Hepatocyte (in vitro differentiated cells): ENCODE results near the gene SMIM26. TPM values are rescaled to one million over a fixed set of nuclear protein-coding genes. Genes with fewer than 3 reads are reported as not detected.

Source experiments
- DNase-seq: peaks from one replicate; pipeline ENCODE4 v3.0.0-alpha.2; 2016; ENCODE audit warnings: low spot score
- H2AFZ ChIP-seq: fragments of 200-600 bp; sonication (generic); 2 replicates; pipeline ENCODE4 v1.6.0; 2016; ENCODE audit warnings: antibody characterized with exemption, mild to moderate bottlenecking
- H3K27ac ChIP-seq: fragments of 200-600 bp; sonication (generic); 2 replicates; pipeline ENCODE4 v1.5.1; 2016; ENCODE audit warnings: mild to moderate bottlenecking
- H3K27me3 ChIP-seq: fragments of 200-600 bp; sonication (generic); 2 replicates; pipeline ENCODE4 v1.6.1; 2016
- H3K36me3 ChIP-seq: fragments of 200-600 bp; sonication (generic); replicated peaks from 2 replicates; pipeline ENCODE4 v1.5.1; 2016; ENCODE audit warnings: low read depth; ENCODE audit not compliant: insufficient read depth
- H3K4me1 ChIP-seq: fragments of 200-600 bp; sonication (generic); 2 replicates; pipeline ENCODE4 v1.5.1; 2016; ENCODE audit warnings: mild to moderate bottlenecking, moderate library complexity; ENCODE audit not compliant: insufficient read depth
- H3K4me2 ChIP-seq: fragments of 200-600 bp; sonication (generic); 2 replicates; pipeline ENCODE4 v1.6.0; 2016
- H3K4me3 ChIP-seq: fragments of 200-600 bp; sonication (generic); 2 replicates; pipeline ENCODE4 v1.5.1; 2016; ENCODE audit warnings: mild to moderate bottlenecking
- H3K79me2 ChIP-seq: fragments of 200-600 bp; sonication (generic); 2 replicates; pipeline ENCODE4 v1.6.0; 2017; ENCODE audit warnings: mild to moderate bottlenecking
- H3K9me2 ChIP-seq: fragments of 200-600 bp; sonication (generic); replicated peaks from 2 replicates; pipeline ENCODE4 v1.6.0; 2017; ENCODE audit warnings: mild to moderate bottlenecking; ENCODE audit not compliant: insufficient read depth
- H3K9me3 ChIP-seq: fragments of 200-600 bp; sonication (generic); 2 replicates; pipeline ENCODE4 v1.5.1; 2016; ENCODE audit warnings: low read depth, mild to moderate bottlenecking
- H4K20me1 ChIP-seq: fragments of 200-600 bp; sonication (generic); 2 replicates; pipeline ENCODE4 v1.6.0; 2016; ENCODE audit warnings: mild to moderate bottlenecking; ENCODE audit not compliant: insufficient read depth, poor library complexity, severe bottlenecking
- EZH2 ChIP-seq: fragments of 200-600 bp; sonication (generic); IDR thresholded peaks from 2 replicates; pipeline ENCODE4 v1.6.1; 2016; ENCODE audit warnings: antibody characterized with exemption, mild to moderate bottlenecking, borderline replicate concordance
- EZH2phosphoT487 ChIP-seq: fragments of 200-600 bp; sonication (generic); IDR thresholded peaks from one replicate; pipeline ENCODE4 v1.6.1; 2018; ENCODE audit warnings: antibody characterized with exemption, mild to moderate bottlenecking, low read depth, moderate library complexity; ENCODE audit not compliant: unreplicated experiment, severe bottlenecking
- WGBS: methylation state at CpG from one replicate; pipeline ENCODE4 v1.1.6; 2016; ENCODE audit warnings: low lambda C conversion rate; ENCODE audit errors: missing lambda C conversion rate; 5-methylcytosine and 5-hydroxymethylcytosine counted together
- polyA plus RNA-seq: library from polyadenylated mRNA; unstranded; fragments of >200 nt; fragmentation: Nextera tagmentation; extraction: Ambion mirVana; gene quantifications from 2 replicates; pipeline ENCODE4 v1.2.1, GENCODE V29; 2016
- total RNA-seq: library from RNA; depleted of rRNA; stranded (reverse); fragments of >200 nt; gene quantifications from 2 replicates; pipeline ENCODE4 v1.2.3, GENCODE V29; 2014
- TF ChIP-seq, protein P1 (sequence below): fragments of 200-600 bp; sonication (generic); IDR thresholded peaks from 2 replicates; pipeline ENCODE4 v1.5.1; 2016; ENCODE audit warnings: antibody characterized with exemption, mild to moderate bottlenecking; ENCODE audit not compliant: poor library complexity

The SMIM26 gene
- total and polyA plus RNA-seq, 2 experiments from 2014 or later = 131 to 144 TPM

DNA sequence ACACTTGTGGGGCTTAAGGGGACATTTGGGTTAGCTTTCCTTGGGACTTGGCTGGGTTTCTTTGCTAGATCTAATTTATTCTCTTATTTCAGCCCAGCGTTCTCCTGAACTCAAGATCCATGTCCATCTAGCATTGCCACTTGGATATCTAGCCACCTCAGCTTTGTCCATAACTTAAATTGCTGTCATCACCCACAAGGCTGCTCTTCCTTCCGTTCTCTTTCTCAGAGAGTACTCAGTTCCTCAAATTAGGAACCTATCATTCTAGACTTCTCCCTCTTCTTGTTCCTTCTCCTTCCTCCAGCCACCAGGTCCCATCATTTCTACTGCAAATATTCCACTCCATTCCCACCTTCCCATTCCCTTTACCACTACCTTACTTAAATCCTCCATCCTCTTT, 4.3 kb downstream of the SMIM26 start:
- peaks cover under 1% of the 10 kb centered on the region for H3K4me1 ChIP-seq
- H3K9me2 ChIP-seq = no peaks in the 10 kb centered on the region
- H3K4me2 ChIP-seq = no peak overlapping the region
- no peaks in the 10 kb centered on the region for H3K36me3 ChIP-seq
- WGBS = 93% methylated on average over 2 of the region's 2 CpGs
- H2AFZ ChIP-seq = no peak overlapping the region
- H4K20me1 ChIP-seq = no peaks in the 10 kb centered on the region
- no peaks in the 10 kb centered on the region for H3K27me3 ChIP-seq
- H3K9me3 ChIP-seq = no peaks in the 10 kb centered on the region
- TF ChIP-seq EZH2 (no peak), EZH2phosphoT487 (no peak)
- TF ChIP-seq, protein P1, sequence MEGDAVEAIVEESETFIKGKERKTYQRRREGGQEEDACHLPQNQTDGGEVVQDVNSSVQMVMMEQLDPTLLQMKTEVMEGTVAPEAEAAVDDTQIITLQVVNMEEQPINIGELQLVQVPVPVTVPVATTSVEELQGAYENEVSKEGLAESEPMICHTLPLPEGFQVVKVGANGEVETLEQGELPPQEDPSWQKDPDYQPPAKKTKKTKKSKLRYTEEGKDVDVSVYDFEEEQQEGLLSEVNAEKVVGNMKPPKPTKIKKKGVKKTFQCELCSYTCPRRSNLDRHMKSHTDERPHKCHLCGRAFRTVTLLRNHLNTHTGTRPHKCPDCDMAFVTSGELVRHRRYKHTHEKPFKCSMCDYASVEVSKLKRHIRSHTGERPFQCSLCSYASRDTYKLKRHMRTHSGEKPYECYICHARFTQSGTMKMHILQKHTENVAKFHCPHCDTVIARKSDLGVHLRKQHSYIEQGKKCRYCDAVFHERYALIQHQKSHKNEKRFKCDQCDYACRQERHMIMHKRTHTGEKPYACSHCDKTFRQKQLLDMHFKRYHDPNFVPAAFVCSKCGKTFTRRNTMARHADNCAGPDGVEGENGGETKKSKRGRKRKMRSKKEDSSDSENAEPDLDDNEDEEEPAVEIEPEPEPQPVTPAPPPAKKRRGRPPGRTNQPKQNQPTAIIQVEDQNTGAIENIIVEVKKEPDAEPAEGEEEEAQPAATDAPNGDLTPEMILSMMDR = no peak
- peaks cover 33% of the 10 kb centered on the region for H3K79me2 ChIP-seq
- no peak overlapping the region for H3K4me3 ChIP-seq
- H3K27ac ChIP-seq = no peak overlapping the region
- DNase-seq = no peak

DNA sequence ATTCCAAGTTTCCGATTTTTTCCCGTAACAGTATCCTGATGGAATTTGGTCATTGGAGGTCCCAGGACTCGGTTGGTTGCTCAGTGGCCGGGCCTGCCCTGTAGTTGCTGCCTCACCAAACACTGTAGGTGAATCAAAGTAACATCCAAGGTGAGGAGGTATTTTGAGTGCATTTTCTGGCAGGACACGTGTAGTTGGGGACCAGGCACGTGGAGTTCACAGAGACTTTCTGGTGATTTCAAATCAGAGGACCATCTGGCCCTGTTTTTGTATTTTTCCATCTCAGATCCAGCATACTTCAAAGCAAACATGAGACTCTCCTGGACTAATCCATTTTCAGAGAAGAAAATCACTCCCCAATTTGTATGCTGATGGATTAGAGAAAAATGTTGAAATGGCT, 10.7 kb downstream of the SMIM26 start:
- H3K9me2 ChIP-seq = no peaks in the 10 kb centered on the region
- H3K4me1 ChIP-seq = no peaks in the 10 kb centered on the region
- no peak overlapping the region for H3K4me2 ChIP-seq
- H3K36me3 ChIP-seq = no peaks in the 10 kb centered on the region
- TF ChIP-seq EZH2phosphoT487 = no peak
- TF ChIP-seq EZH2 = no peak
- TF ChIP-seq, protein P1 = no peak
- no peaks in the 10 kb centered on the region for H3K9me3 ChIP-seq
- no peaks in the 10 kb centered on the region for H4K20me1 ChIP-seq
- no peak overlapping the region for H3K27ac ChIP-seq
- 76% methylated on average over 6 of the region's 6 CpGs for WGBS
- H2AFZ ChIP-seq = no peak overlapping the region
- no peak for DNase-seq
- H3K27me3 ChIP-seq = no peaks in the 10 kb centered on the region
- H3K79me2 ChIP-seq = no peaks in the 10 kb centered on the region
- H3K4me3 ChIP-seq = no peak overlapping the region

DNA sequence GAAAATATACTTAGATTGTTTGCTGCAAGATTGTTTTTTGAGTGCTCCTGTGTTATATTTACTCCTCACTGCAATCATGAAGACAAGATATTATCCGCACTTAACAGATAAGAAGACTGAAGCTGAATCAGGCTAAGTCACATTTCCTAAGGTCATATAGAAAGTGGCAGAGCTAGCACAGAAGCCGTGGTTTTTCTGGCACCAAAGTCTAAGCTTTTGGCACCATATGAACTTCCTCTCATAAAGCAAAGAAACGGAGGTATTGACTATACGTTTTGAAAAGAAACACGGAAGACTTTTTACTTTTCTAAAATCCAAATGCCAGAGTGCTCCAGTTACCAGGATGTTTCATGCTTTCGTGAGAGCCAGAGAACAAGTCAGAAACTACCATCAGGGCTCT, 11.3 kb downstream of the SMIM26 start:
- Histone ChIP-seq H3K27ac (no peak overlapping the region), H4K20me1 (no peaks in the 10 kb centered on the region), H3K27me3 (no peaks in the 10 kb centered on the region), H3K79me2 (no peaks in the 10 kb centered on the region), H3K4me1 (no peaks in the 10 kb centered on the region), H3K4me2 (no peak overlapping the region), H3K36me3 (no peaks in the 10 kb centered on the region), H3K9me3 (no peaks in the 10 kb centered on the region), H3K9me2 (no peaks in the 10 kb centered on the region), H2AFZ (no peak overlapping the region), H3K4me3 (no peak overlapping the region)
- TF ChIP-seq EZH2 = no peak
- WGBS = 81% methylated on average over 6 of the region's 6 CpGs
- no peak for DNase-seq

DNA sequence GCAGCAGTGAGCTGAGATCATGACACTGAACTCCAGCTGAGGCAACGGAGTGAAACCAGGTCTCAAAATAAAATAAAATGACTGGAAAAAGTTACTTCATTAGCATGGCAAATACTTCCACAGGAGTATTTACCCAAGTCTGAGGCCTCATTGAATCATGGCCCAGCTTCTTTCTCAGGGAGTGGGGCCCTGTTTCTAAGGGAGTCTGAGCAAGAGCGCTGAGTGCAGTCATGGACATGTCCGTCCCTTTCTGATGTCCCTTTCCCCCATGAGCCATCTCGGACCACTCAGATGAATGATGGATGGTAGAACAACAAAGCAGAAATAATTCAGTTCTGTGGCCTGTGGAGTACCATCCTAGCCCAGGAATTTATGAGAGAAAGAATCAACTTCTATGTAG, 12.8 kb downstream of the SMIM26 start:
- TF ChIP-seq EZH2phosphoT487 (no peak), EZH2 (no peak)
- TF ChIP-seq, protein P1 = no peak
- no peak overlapping the region for H3K4me2 ChIP-seq
- WGBS = 91% methylated on average over 4 of the region's 4 CpGs

More for the DNA sequence above, 12.8 kb downstream of the SMIM26 start:
- H3K9me2 ChIP-seq = no peaks in the 10 kb centered on the region
- no peak for DNase-seq
- H3K4me1 ChIP-seq = no peaks in the 10 kb centered on the region
- no peaks in the 10 kb centered on the region for H3K27me3 ChIP-seq
- no peaks in the 10 kb centered on the region for H4K20me1 ChIP-seq
- no peaks in the 10 kb centered on the region for H3K9me3 ChIP-seq
- H2AFZ ChIP-seq = no peak overlapping the region
- no peaks in the 10 kb centered on the region for H3K36me3 ChIP-seq
- no peaks in the 10 kb centered on the region for H3K79me2 ChIP-seq
- no peak overlapping the region for H3K4me3 ChIP-seq
- H3K27ac ChIP-seq = no peak overlapping the region
